Caki2 (cell line): ENCODE data around the gene ELOVL5. TPM values are rescaled to one million over a fixed set of nuclear protein-coding genes. Genes with fewer than 3 reads are reported as not detected.

Experiments used
- DNase-seq: peaks from one replicate; pipeline ENCODE4 v3.0.0-alpha.2; 2015; ENCODE audit warnings: low read depth
- in situ Hi-C: cut with HindIII; loops from 2 replicates; pipeline ENCODE4 v1.10.0; 2016; ENCODE audit warnings: low sequenced_read_pairs, low pct_unique_long_range_greater_than_20kb, mixed read lengths
- total RNA-seq: library from RNA; depleted of rRNA; stranded (reverse); fragments of >200 nt; shearing (Covaris generic); gene quantifications from 2 replicates; pipeline ENCODE4 v1.2.3, GENCODE V29; 2014; ENCODE audit warnings: low replicate concordance

ELOVL5 gene
- total RNA-seq, 1 experiment from 2014 or later = 13.0 TPM

DNA sequence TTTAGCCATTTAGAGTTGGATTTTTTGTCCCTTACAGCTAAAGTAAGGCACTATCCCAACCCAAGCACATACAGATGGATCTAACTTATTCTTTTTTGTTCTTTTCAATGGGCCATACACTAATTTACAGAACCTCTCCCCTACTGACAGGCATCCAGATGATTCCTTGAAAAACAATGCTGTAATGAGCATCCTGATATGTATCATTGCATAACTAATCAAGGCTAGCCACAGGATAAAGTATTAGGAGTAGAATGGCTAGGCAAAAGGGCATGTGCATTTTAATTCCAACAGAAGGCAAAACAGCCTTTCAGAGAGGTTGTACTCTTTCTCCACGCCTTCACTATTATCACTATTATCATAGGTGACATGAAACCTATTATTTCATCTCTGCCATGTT is 54.1 kb downstream of the ELOVL5 start:
- in situ Hi-C loops = no loop called here
- no peak for DNase-seq

DNA sequence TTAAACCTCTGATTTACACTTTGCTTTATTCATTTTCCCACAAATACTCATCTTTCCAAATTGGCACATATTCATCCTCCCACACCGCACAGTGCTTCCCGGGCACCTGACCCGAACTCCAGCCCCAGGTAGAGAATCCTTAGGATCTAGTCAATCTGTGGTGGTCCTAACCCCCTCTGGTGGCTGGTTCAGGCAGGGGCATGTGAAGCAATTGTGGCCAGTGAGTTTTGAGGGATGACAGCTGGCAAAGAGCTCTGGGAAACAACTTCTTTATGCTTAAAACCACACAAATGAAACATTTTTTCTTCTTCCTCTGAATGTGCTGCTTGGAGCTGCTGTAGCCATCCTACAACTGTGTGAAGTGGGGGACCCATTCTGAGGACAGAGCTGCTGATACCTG is 54.7 kb downstream of the ELOVL5 start:
- in situ Hi-C loops = no loop called here
- no peak for DNase-seq

DNA sequence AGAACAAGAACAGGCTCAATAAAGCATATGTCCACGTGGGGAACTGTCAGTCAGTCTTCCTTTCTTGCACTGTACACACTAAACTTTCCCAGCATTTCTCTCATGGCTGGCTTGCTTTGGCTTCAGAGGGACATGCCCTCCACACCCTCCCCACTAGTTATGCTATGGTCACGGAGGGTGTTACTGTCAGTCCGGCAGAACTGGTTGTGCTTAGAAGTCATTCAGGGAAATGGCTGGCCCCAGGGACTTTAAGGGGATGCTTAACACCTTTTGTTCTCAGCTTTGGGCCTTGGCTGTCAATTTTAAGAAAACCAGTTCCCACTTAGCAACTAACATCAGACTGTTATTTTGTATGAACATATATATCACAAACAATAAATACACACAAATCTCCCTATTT is 55.1 kb downstream of the ELOVL5 start:
- no peak for DNase-seq
- in situ Hi-C loops = no loop called here

GRCh38 chr6:53290537-53291510 is 57.9 kb downstream of the ELOVL5 start:
- no peak for DNase-seq
- in situ Hi-C loops = no loop called here

- DNase-seq = no peak
- in situ Hi-C loops = no loop called here
Measured at GRCh38 chr6:53287336-53288225, 61.2 kb downstream of the ELOVL5 start.

- in situ Hi-C loops = no loop called here
- no peak for DNase-seq
Measured at GRCh38 chr6:53284901-53285300, 63.8 kb downstream of the ELOVL5 start.

GRCh38 chr6:53282741-53283140 is 66.0 kb downstream of the ELOVL5 start:
- in situ Hi-C loops = no loop called here
- DNase-seq = no peak

DNA sequence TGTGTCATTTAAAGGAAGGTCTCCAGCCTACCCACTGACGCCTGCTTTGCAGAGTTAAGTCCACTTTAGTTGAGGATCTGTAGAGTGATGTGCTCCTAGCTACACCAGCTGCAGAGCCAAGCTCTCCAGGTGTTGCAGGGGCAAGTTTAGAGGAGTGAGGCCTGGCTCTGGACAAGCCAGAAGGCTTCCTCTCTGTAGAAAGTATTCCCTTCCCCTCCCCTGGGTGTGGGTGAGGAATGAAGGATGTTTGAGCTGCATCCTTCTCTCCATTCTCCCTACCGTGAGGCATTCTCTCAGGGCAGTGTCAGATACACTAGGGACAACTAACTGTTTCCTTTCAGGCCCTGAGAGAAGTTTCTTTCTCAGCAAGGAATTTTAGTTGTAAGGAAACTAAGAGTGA is 66.5 kb downstream of the ELOVL5 start:
- DNase-seq = no peak
- in situ Hi-C loops = no loop called here

- in situ Hi-C loops = no loop called here
- no peak for DNase-seq
Measured at GRCh38 chr6:53281518-53282215, 67.1 kb downstream of the ELOVL5 start.

DNA sequence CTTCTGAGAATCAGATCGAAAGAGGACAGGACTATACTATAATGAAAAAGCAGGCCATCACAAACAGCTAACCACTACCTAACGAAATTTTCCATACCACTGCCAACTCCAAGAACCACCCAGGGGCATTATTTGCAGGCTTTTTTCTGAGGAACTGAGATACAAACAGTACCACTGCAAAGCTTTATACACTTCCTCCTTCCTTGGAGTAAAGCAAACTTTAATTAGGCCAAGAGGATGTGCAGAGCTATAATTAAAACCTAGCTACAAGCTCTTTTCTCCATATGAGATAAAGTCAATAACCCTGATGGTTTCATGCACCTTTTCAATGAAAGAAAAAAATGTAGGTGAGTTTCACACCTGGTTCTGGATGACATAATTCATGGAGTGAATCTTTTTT is 68.5 kb downstream of the ELOVL5 start:
- in situ Hi-C loops = no loop called here
- no peak for DNase-seq

DNA sequence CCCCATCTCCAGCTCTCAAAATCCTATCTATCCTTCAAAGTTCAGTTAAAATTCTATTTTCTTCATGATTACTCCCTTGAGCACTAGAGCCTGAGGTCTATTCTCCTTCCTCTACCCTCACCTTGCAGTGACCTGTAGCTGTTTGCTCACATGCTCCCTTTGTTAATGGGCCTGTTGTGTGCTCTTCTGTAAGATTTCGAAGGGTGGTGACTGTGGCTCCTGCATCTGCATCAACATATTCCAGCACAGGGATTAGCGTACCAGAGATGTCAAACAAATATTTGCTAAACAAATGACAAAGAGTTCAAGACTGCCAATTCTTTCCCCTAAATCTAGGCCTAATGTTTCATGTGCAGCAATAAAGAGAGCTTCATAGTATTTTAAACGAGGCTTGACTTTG is 69.5 kb downstream of the ELOVL5 start:
- no peak for DNase-seq
- in situ Hi-C loops = no loop called here

DNA sequence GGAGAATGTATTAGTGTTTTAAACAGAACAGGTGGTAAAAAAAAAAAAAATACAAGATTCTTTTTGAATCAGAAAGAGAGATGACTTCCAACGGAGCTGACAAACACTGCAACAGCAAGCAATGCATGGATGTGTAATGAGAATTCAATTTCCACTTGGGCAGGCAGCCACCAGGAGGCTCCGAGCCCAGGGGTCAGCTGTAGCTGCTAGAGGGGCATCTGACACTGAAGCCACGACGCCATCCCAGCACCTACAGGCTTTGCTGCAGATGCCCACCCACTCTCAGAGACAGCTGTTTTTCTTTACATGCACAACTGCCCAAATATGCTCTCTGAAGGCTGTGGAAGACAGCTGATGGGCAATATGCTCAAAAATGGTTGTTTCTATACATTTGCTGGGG is 75.4 kb downstream of the ELOVL5 start:
- no peak for DNase-seq
- in situ Hi-C loops = no loop called here

DNA sequence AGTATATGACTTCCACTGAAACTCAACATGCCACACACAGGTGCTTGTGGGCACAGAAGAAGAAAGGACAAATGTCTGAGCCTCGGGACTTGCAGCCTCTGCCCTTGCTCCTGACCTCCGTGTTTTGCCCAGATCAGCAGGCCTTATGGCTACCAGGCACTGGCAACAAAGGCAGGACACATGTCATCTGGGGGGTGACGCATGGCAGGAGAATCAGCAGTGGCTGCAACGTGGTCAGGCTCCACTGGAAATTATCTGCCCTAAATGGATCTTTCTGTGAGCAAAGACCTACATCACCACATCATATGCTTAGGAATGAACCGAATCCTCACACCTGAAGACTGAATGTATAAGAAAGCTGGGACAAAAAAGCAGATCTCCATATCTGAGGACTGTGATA is 78.9 kb downstream of the ELOVL5 start:
- in situ Hi-C loops = no loop called here

DNA sequence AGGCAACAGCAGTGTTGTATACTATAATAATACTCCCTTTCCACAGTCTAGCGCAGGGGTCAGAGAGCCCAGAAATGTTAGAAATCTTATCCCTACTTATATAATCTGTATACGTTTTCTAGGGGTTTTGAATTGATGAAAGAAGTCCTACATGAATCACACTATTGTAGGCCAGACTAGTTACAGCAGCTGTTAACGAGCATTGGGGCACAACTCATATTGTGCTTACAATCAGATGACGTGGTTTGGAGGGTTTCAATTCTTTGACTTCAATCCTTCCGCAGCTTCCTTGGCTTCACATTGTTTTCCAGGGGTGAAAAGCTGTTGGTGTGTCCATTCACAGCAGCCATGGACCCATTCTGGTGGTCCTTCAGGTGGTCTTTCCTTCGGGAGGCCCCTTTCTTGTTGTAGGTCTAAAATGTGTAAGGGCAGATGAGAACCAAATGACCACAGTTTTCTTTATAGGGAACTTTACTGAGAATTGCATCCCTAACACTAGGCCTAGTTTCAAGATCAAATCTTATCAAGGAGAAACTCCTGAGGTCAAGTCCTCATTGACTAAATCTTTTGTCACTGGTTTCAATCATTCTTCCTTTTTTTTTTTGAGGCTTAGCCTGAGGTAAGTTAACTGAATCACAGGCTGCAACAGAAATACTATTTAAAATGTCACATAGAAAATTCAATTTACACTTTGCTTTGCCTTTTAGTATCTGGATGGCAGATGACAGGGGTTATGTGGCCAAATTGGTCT is 79.7 kb downstream of the ELOVL5 start:
- no peak for DNase-seq
- in situ Hi-C loops = no loop called here

More for the DNA sequence above, 78.9 kb downstream of the ELOVL5 start:
- DNase-seq = no peak

GRCh38 chr6:53266553-53267090 is 82.1 kb downstream of the ELOVL5 start:
- DNase-seq = no peak
- in situ Hi-C loops = no loop called here

GRCh38 chr6:53264915-53265607 is 83.7 kb downstream of the ELOVL5 start:
- no peak for DNase-seq
- in situ Hi-C loops = no loop called here

DNA sequence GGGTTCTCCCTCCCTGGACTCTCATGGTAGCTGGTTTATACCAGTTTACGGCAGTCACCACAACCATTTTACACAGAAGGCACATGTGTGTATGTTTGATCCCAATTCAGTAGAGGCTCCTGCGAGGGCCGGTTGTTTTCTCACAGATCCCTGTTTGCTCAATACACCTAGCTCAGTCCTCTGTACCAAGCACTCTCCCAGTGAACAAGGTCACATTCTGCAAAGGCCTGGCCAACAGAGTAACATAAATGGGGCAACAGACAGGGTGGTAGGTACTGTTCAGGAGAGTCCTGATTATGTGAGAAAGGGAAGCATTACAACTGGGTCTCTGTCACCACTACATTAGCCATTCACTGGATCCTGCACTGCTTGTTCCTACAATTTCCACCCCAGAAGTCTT is 84.4 kb downstream of the ELOVL5 start:
- in situ Hi-C loops = no loop called here
- DNase-seq = no peak
